Measurements from ENCODE around the gene SLC2A4RG.

- TF ChIP-seq POLR2AphosphoS5 (IDR thresholded peaks at IDR 0.05; ENCODE audit: borderline replicate concordance, low read depth, low read length): no peak
- no peak for TF ChIP-seq EZH2 (IDR thresholded peaks at IDR 0.05)
These were observed 50.4 kb downstream of the SLC2A4RG start for GRCh38 chr20:63789836-63790571.

Data from SK-N-MC (cell line).